Measurements from ENCODE around the gene UBE2G2.

DNA sequence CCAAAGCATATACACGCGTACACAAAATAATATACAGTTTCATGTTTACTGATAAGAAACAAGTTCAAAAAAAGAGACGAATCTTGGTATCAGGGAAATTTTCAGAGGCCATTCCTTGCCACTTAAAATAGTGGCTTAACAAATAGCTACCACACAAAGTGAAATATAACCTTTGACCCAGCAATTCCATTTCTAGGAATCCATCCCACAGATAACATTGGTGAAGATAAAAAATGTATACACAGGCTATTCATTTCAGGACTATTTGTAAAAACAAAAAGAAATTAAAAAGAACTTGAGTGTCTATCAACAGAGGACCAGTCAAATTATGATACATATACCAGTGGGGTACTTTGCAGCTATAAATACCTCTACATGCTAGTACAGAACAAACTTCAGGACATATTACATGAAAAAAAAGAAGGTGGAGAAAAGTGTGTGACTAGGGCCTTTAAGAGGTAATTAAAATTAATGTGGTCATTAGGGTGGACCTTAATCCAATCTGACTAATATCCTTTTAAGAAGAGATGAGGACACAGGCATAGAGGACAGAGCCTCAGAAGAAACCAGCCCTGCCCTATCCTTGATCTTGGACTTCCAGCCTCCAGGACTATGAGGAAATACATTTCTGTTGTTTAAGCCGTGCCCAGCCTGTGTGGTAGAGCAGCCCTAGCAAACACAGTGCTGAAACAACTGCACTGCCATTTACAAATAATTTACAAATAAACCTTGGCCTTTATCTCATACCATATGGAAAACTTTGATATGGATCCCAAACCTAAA lies 7.8 kb downstream of the UBE2G2 start:
- TF ChIP-seq, protein P1, sequence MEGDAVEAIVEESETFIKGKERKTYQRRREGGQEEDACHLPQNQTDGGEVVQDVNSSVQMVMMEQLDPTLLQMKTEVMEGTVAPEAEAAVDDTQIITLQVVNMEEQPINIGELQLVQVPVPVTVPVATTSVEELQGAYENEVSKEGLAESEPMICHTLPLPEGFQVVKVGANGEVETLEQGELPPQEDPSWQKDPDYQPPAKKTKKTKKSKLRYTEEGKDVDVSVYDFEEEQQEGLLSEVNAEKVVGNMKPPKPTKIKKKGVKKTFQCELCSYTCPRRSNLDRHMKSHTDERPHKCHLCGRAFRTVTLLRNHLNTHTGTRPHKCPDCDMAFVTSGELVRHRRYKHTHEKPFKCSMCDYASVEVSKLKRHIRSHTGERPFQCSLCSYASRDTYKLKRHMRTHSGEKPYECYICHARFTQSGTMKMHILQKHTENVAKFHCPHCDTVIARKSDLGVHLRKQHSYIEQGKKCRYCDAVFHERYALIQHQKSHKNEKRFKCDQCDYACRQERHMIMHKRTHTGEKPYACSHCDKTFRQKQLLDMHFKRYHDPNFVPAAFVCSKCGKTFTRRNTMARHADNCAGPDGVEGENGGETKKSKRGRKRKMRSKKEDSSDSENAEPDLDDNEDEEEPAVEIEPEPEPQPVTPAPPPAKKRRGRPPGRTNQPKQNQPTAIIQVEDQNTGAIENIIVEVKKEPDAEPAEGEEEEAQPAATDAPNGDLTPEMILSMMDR (IDR thresholded peaks at IDR 0.05): no peak
- TF ChIP-seq POLR2AphosphoS5 (IDR thresholded peaks at IDR 0.05): no peak

Data from breast epithelium (tissue), 3 donors.